ENCODE measurements around the gene MEMO1.

DNA sequence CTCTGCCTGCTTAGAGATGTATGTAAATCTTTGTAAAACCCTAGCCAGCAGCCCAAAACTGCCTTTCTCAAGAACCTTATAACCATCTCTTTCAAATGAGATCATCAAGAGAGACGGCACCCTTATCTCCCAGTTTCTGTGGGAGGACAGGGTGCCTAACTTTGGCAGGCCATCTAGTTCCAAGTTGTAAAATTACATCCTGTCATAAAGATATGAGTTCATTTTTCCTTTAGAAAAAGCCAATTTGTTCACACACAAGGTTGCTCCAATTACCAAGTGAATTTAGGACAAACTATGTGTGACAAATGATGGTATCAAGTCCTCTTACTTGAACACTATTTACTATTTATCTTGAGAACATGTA lies 65.3 kb downstream of the MEMO1 start:
- TF ChIP-seq, protein P1, sequence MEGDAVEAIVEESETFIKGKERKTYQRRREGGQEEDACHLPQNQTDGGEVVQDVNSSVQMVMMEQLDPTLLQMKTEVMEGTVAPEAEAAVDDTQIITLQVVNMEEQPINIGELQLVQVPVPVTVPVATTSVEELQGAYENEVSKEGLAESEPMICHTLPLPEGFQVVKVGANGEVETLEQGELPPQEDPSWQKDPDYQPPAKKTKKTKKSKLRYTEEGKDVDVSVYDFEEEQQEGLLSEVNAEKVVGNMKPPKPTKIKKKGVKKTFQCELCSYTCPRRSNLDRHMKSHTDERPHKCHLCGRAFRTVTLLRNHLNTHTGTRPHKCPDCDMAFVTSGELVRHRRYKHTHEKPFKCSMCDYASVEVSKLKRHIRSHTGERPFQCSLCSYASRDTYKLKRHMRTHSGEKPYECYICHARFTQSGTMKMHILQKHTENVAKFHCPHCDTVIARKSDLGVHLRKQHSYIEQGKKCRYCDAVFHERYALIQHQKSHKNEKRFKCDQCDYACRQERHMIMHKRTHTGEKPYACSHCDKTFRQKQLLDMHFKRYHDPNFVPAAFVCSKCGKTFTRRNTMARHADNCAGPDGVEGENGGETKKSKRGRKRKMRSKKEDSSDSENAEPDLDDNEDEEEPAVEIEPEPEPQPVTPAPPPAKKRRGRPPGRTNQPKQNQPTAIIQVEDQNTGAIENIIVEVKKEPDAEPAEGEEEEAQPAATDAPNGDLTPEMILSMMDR (IDR thresholded peaks at IDR 0.05 in 2 of 3, conservative IDR thresholded peaks at IDR 0.05 in 1 of 3; ENCODE audit: borderline replicate concordance in 1 of 3, insufficient read depth in 1 of 3, low read depth in 2 of 3, low read length in 2 of 3): no peak
- TF ChIP-seq POLR2AphosphoS5 (IDR thresholded peaks at IDR 0.05; ENCODE audit: low read depth, low read length) (no peak), SIN3A (IDR thresholded peaks at IDR 0.05; ENCODE audit: low read depth) (no peak)

All from HCT116 (cell line).